PC-3 (cell line): ENCODE data around the gene PSMD7. TPM values are rescaled to one million over a fixed set of nuclear protein-coding genes. Genes with fewer than 3 reads are reported as not detected.

Experiments
- total RNA-seq: library from RNA; depleted of rRNA; stranded (reverse); fragments of >200 nt; gene quantifications from 2 replicates; pipeline ENCODE4 v1.2.3, GENCODE V29; 2014; rRNA removed

PSMD7 gene
- total RNA-seq, 1 experiment from 2014 or later: 70.3 TPM

Other genes with a start within 250 kb of the PSMD7 start
- not detected in 2 replicates for gene NPIPB15, start 79.5 kb downstream of the PSMD7 start, total RNA-seq
- 0.29 and 0.87 TPM in 2 replicates for gene CLEC18B, start 124.7 kb downstream of the PSMD7 start, total RNA-seq